ENCODE measurements around the gene KCNJ6.

KCNJ6 gene

GRCh38 chr21:37821786-37822450 lies 94.3 kb downstream of the KCNJ6 start:
- H3K9me3 ChIP-seq (ENCODE audit: control insufficient read depth, insufficient read depth, low read length): no peaks in the 10 kb centered on the region
- no CpG with 5 or more reads among the region's 3 CpGs for WGBS (ENCODE audit: insufficient coverage, insufficient read length)
- no peaks in the 10 kb centered on the region for H3K27me3 ChIP-seq (ENCODE audit: control insufficient read depth, insufficient read depth, low read length)
- H3K4me3 ChIP-seq (ENCODE audit: low read length): no peak overlapping the region
- H3K4me1 ChIP-seq (ENCODE audit: control insufficient read depth, insufficient read depth, low read length): no peaks in the 10 kb centered on the region
- H3K27ac ChIP-seq (ENCODE audit: low read length): no peak overlapping the region
- H3K36me3 ChIP-seq (ENCODE audit: control insufficient read depth, insufficient read depth, low read length): no peaks in the 10 kb centered on the region
- no peak for DNase-seq (ENCODE audit: low read depth, low spot score)

GRCh38 chr21:37821092-37821491 lies 95.2 kb downstream of the KCNJ6 start:
- Histone ChIP-seq H3K9me3 (ENCODE audit: control insufficient read depth, insufficient read depth, low read length) (no peaks in the 10 kb centered on the region), H3K27ac (ENCODE audit: low read length) (no peak overlapping the region), H3K27me3 (ENCODE audit: control insufficient read depth, insufficient read depth, low read length) (no peaks in the 10 kb centered on the region), H3K4me3 (ENCODE audit: low read length) (no peak overlapping the region), H3K36me3 (ENCODE audit: control insufficient read depth, insufficient read depth, low read length) (no peaks in the 10 kb centered on the region), H3K4me1 (ENCODE audit: control insufficient read depth, insufficient read depth, low read length) (no peaks in the 10 kb centered on the region)
- WGBS (ENCODE audit: insufficient coverage, insufficient read length): no CpG with 5 or more reads among the region's 2 CpGs
- DNase-seq (ENCODE audit: low read depth, low spot score): no peak

GRCh38 chr21:37819372-37819771 lies 96.9 kb downstream of the KCNJ6 start:
- Histone ChIP-seq H3K27ac (ENCODE audit: low read length) (no peak overlapping the region), H3K9me3 (ENCODE audit: control insufficient read depth, insufficient read depth, low read length) (no peaks in the 10 kb centered on the region), H3K4me1 (ENCODE audit: control insufficient read depth, insufficient read depth, low read length) (no peaks in the 10 kb centered on the region), H3K4me3 (ENCODE audit: low read length) (no peak overlapping the region), H3K27me3 (ENCODE audit: control insufficient read depth, insufficient read depth, low read length) (no peaks in the 10 kb centered on the region), H3K36me3 (ENCODE audit: control insufficient read depth, insufficient read depth, low read length) (no peaks in the 10 kb centered on the region)
- DNase-seq (ENCODE audit: low read depth, low spot score): no peak

- Histone ChIP-seq H3K36me3 (ENCODE audit: control insufficient read depth, insufficient read depth, low read length) (no peaks in the 10 kb centered on the region), H3K4me3 (ENCODE audit: low read length) (no peak overlapping the region), H3K27me3 (ENCODE audit: control insufficient read depth, insufficient read depth, low read length) (no peaks in the 10 kb centered on the region), H3K27ac (ENCODE audit: low read length) (no peak overlapping the region), H3K9me3 (ENCODE audit: control insufficient read depth, insufficient read depth, low read length) (no peaks in the 10 kb centered on the region), H3K4me1 (ENCODE audit: control insufficient read depth, insufficient read depth, low read length) (no peaks in the 10 kb centered on the region)
- no peak for DNase-seq (ENCODE audit: low read depth, low spot score)
These were observed 99.0 kb downstream of the KCNJ6 start for GRCh38 chr21:37817242-37817641.

DNA sequence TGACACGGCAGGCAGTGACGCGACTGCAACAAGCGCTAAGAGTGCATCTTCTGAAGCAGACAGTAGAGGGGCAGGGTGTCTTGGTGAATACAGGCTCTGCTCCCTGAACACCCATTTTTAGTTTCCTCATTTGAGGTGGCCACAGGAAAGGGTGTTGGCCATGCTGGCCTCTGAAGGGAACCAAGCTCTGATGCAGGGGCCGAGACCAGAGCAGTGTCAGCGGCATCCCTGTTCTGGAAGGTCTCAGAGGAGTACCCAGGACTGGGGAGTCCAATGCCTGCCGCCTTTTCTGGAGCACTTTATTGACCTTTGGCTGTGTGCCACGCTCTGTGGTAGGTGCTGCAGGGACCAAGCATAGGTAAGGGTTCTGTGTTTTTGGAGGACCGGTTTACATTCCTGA lies 100.4 kb downstream of the KCNJ6 start:
- no peaks in the 10 kb centered on the region for H3K36me3 ChIP-seq (ENCODE audit: control insufficient read depth, insufficient read depth, low read length)
- no peak overlapping the region for H3K27ac ChIP-seq (ENCODE audit: low read length)
- no peaks in the 10 kb centered on the region for H3K9me3 ChIP-seq (ENCODE audit: control insufficient read depth, insufficient read depth, low read length)
- no CpG with 5 or more reads among the region's 9 CpGs for WGBS (ENCODE audit: insufficient coverage, insufficient read length)
- H3K4me1 ChIP-seq (ENCODE audit: control insufficient read depth, insufficient read depth, low read length): no peaks in the 10 kb centered on the region
- H3K4me3 ChIP-seq (ENCODE audit: low read length): no peak overlapping the region
- no peak for DNase-seq (ENCODE audit: low read depth, low spot score)
- no peaks in the 10 kb centered on the region for H3K27me3 ChIP-seq (ENCODE audit: control insufficient read depth, insufficient read depth, low read length)

DNA sequence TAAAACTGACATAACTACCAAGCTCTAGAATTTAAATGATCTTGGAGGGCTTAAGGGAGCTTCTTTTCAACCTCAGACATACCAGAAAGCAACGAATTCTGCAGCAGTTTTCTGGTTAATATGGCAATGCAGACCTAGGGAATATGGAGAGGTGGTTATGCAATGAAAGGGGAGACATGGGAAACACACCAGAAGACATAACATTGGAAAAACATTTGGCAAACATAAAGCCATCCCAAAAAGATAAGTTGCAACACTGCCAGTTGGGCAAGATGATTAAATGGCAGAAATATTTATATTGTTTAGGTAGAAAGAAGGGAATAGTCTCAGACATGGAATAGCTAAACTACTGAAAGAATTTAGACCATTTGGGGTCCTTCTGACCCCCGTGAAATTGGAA lies 104.5 kb downstream of the KCNJ6 start:
- no peaks in the 10 kb centered on the region for H3K27me3 ChIP-seq (ENCODE audit: control insufficient read depth, insufficient read depth, low read length)
- no peak overlapping the region for H3K4me3 ChIP-seq (ENCODE audit: low read length)
- H3K9me3 ChIP-seq (ENCODE audit: control insufficient read depth, insufficient read depth, low read length): no peaks in the 10 kb centered on the region
- no peak for DNase-seq (ENCODE audit: low read depth, low spot score)
- no peaks in the 10 kb centered on the region for H3K36me3 ChIP-seq (ENCODE audit: control insufficient read depth, insufficient read depth, low read length)
- H3K4me1 ChIP-seq (ENCODE audit: control insufficient read depth, insufficient read depth, low read length): no peaks in the 10 kb centered on the region
- no peak overlapping the region for H3K27ac ChIP-seq (ENCODE audit: low read length)
- no CpG with 5 or more reads among the region's 2 CpGs for WGBS (ENCODE audit: insufficient coverage, insufficient read length)

DNA sequence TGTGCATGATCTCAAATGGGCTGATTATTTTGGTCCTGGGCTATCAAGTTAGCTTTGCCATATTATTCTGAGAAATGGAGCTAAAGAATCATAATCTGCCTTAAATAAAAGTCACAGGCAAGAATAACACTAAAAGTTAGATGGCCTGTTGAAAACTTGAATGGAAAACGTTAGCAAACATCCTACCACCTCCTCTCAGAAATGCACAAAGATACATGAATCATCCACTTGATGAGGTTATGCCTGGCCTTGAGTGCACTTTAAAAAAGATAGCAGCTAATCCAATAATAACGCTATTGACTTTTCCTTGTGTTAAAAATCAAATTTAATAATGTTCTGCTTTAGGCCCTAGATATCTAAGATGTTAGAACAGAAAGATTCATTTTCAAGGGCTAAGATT lies 108.0 kb downstream of the KCNJ6 start:
- no CpG with 5 or more reads among the region's 2 CpGs for WGBS (ENCODE audit: insufficient coverage, insufficient read length)
- H3K4me3 ChIP-seq (ENCODE audit: low read length): no peak overlapping the region
- no peaks in the 10 kb centered on the region for H3K4me1 ChIP-seq (ENCODE audit: control insufficient read depth, insufficient read depth, low read length)
- DNase-seq (ENCODE audit: low read depth, low spot score): no peak
- no peak overlapping the region for H3K27ac ChIP-seq (ENCODE audit: low read length)
- H3K27me3 ChIP-seq (ENCODE audit: control insufficient read depth, insufficient read depth, low read length): no peaks in the 10 kb centered on the region
- no peaks in the 10 kb centered on the region for H3K9me3 ChIP-seq (ENCODE audit: control insufficient read depth, insufficient read depth, low read length)
- H3K36me3 ChIP-seq (ENCODE audit: control insufficient read depth, insufficient read depth, low read length): no peaks in the 10 kb centered on the region

DNA sequence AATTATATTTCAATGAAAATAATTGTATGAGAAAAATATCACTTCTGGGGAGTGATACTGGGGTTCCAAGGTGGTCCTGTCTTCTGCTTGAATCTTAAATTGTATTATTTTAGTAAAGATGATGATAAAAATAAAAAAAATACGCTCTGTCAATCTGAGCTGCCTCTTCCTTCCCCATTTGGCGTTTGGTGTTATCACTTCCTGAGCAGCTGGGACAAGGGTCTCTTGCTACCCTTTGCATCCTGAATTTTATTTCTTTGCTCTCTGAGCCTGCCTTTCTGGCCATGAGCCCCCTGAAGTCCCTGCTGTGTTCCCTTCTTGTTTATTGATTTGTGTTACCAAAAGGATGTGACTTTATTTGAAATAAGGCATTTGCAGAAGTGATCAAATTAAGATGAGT lies 111.0 kb downstream of the KCNJ6 start:
- Histone ChIP-seq H3K27me3 (ENCODE audit: control insufficient read depth, insufficient read depth, low read length) (no peaks in the 10 kb centered on the region), H3K9me3 (ENCODE audit: control insufficient read depth, insufficient read depth, low read length) (no peaks in the 10 kb centered on the region), H3K36me3 (ENCODE audit: control insufficient read depth, insufficient read depth, low read length) (no peaks in the 10 kb centered on the region), H3K4me3 (ENCODE audit: low read length) (no peak overlapping the region), H3K4me1 (ENCODE audit: control insufficient read depth, insufficient read depth, low read length) (no peaks in the 10 kb centered on the region), H3K27ac (ENCODE audit: low read length) (no peak overlapping the region)
- DNase-seq (ENCODE audit: low read depth, low spot score): no peak
- WGBS (ENCODE audit: insufficient coverage, insufficient read length): no CpG with 5 or more reads among the region's 2 CpGs

GRCh38 chr21:37804001-37804400 lies 112.3 kb downstream of the KCNJ6 start:
- Histone ChIP-seq H3K9me3 (ENCODE audit: control insufficient read depth, insufficient read depth, low read length) (no peaks in the 10 kb centered on the region), H3K27me3 (ENCODE audit: control insufficient read depth, insufficient read depth, low read length) (no peaks in the 10 kb centered on the region), H3K4me3 (ENCODE audit: low read length) (no peak overlapping the region), H3K27ac (ENCODE audit: low read length) (no peak overlapping the region), H3K36me3 (ENCODE audit: control insufficient read depth, insufficient read depth, low read length) (no peaks in the 10 kb centered on the region), H3K4me1 (ENCODE audit: control insufficient read depth, insufficient read depth, low read length) (no peaks in the 10 kb centered on the region)
- DNase-seq (ENCODE audit: low read depth, low spot score): no peak
- WGBS (ENCODE audit: insufficient coverage, insufficient read length): no CpG with 5 or more reads among the region's 1 CpG

- Histone ChIP-seq H3K4me3 (ENCODE audit: low read length) (no peak overlapping the region), H3K4me1 (ENCODE audit: control insufficient read depth, insufficient read depth, low read length) (no peaks in the 10 kb centered on the region), H3K9me3 (ENCODE audit: control insufficient read depth, insufficient read depth, low read length) (no peaks in the 10 kb centered on the region), H3K36me3 (ENCODE audit: control insufficient read depth, insufficient read depth, low read length) (no peaks in the 10 kb centered on the region), H3K27ac (ENCODE audit: low read length) (no peak overlapping the region), H3K27me3 (ENCODE audit: control insufficient read depth, insufficient read depth, low read length) (no peaks in the 10 kb centered on the region)
- no CpG with 5 or more reads among the region's 8 CpGs for WGBS (ENCODE audit: insufficient coverage, insufficient read length)
- no peak for DNase-seq (ENCODE audit: low read depth, low spot score)
These were observed 113.1 kb downstream of the KCNJ6 start for GRCh38 chr21:37803101-37803651.

DNA sequence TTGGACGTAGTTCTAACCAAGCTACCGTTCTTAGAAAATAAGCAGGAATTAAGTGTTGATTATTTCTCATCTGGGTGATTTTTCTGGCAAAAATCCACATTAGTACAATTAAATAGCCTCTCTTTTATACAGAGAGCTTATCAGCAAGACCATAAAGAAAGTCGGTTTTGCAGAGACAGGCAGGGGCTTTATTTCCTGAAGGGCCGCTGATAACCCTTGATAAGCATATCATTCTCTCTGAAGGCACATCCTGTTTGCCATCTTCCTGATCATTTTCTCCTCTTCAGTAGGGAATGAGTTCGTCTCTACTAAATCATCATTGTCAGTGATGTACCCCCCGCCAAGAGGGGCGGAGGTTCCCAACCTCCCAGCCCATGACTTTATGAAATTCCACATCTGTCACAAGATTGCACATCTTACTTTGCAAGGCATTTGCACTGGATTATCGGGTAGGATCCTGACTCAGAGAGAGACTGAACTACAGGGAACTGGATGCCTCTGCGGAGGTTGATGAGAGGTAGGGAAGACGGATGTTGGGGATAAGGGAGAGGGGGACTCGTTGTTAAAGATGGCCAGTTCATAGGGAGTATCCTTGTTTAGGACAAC lies 115.7 kb downstream of the KCNJ6 start:
- no peaks in the 10 kb centered on the region for H3K36me3 ChIP-seq (ENCODE audit: control insufficient read depth, insufficient read depth, low read length)
- no peaks in the 10 kb centered on the region for H3K9me3 ChIP-seq (ENCODE audit: control insufficient read depth, insufficient read depth, low read length)
- H3K27ac ChIP-seq (ENCODE audit: low read length): no peak overlapping the region
- no CpG with 5 or more reads among the region's 11 CpGs for WGBS (ENCODE audit: insufficient coverage, insufficient read length)
- H3K4me3 ChIP-seq (ENCODE audit: low read length): no peak overlapping the region
- H3K4me1 ChIP-seq (ENCODE audit: control insufficient read depth, insufficient read depth, low read length): no peaks in the 10 kb centered on the region
- no peak for DNase-seq (ENCODE audit: low read depth, low spot score)
- no peaks in the 10 kb centered on the region for H3K27me3 ChIP-seq (ENCODE audit: control insufficient read depth, insufficient read depth, low read length)
